AG09309 (cell line): ENCODE results near the gene TMPRSS6.

Experiments used
- DNase-seq: peaks from one replicate; pipeline ENCODE4 v3.0.0-alpha.2; 2010; ENCODE audit warnings: low read depth
- H3K4me3 ChIP-seq: 2 replicates; pipeline ENCODE4 v1.5.1; 2011; ENCODE audit warnings: mild to moderate bottlenecking, low read depth, low read length, moderate library complexity; ENCODE audit not compliant: control insufficient read depth
- CTCF ChIP-seq: IDR thresholded peaks from 2 replicates; pipeline ENCODE4 v1.5.1; 2011; ENCODE audit warnings: mild to moderate bottlenecking, low read depth, low read length, inconsistent platforms; ENCODE audit not compliant: insufficient read depth, control insufficient read depth; ENCODE audit errors: missing control alignments

The TMPRSS6 gene

GRCh38 chr22:37091994-37092393 is 17.5 kb downstream of the TMPRSS6 start:
- H3K4me3 ChIP-seq: no peak overlapping the region
- no peak for TF ChIP-seq CTCF
- DNase-seq: no peak

- no peak for TF ChIP-seq CTCF
Observed at GRCh38 chr22:37090920-37091695, 18.4 kb downstream of the TMPRSS6 start.

GRCh38 chr22:37089434-37089833 is 20.1 kb downstream of the TMPRSS6 start:
- TF ChIP-seq CTCF: no peak
- DNase-seq: no peak
- H3K4me3 ChIP-seq: no peak overlapping the region

More at GRCh38 chr22:37090920-37091695, 18.4 kb downstream of the TMPRSS6 start:
- H3K4me3 ChIP-seq: no peak overlapping the region
- DNase-seq: no peak

- no peak for DNase-seq
- no peak overlapping the region for H3K4me3 ChIP-seq
- no peak for TF ChIP-seq CTCF
Observed at GRCh38 chr22:37088750-37089408, 20.6 kb downstream of the TMPRSS6 start.

GRCh38 chr22:37088108-37088605 is 21.4 kb downstream of the TMPRSS6 start:
- TF ChIP-seq CTCF: no peak
- no peak for DNase-seq
- H3K4me3 ChIP-seq: no peak overlapping the region

GRCh38 chr22:37086184-37086583 is 23.3 kb downstream of the TMPRSS6 start:
- TF ChIP-seq CTCF: no peak
- no peak overlapping the region for H3K4me3 ChIP-seq
- DNase-seq: no peak
